ENCODE results near the gene PIKFYVE.

Gene PIKFYVE

GRCh38 chr2:208407667-208408066, 141.6 kb downstream of the PIKFYVE start:
- no peak for DNase-seq (ENCODE audit: low read depth in 3 of 3, low spot score in 1 of 3)

All from stimulated activated CD4-positive, alpha-beta T cell treated with anti-CD3 and anti-CD28 coated beads, TNF-alpha, amount 100 ng/mL, for 1 hour (primary cell).